HG03045 (cell line): ENCODE data around the gene HMX1.

Source experiments
- ATAC-seq: cut with Tn5 transposase; IDR thresholded peaks from one replicate; pipeline ENCODE4 v1.9.1; 2021; ENCODE audit warnings: mild to moderate bottlenecking, moderate library complexity; ENCODE audit not compliant: unreplicated experiment

Gene HMX1

DNA sequence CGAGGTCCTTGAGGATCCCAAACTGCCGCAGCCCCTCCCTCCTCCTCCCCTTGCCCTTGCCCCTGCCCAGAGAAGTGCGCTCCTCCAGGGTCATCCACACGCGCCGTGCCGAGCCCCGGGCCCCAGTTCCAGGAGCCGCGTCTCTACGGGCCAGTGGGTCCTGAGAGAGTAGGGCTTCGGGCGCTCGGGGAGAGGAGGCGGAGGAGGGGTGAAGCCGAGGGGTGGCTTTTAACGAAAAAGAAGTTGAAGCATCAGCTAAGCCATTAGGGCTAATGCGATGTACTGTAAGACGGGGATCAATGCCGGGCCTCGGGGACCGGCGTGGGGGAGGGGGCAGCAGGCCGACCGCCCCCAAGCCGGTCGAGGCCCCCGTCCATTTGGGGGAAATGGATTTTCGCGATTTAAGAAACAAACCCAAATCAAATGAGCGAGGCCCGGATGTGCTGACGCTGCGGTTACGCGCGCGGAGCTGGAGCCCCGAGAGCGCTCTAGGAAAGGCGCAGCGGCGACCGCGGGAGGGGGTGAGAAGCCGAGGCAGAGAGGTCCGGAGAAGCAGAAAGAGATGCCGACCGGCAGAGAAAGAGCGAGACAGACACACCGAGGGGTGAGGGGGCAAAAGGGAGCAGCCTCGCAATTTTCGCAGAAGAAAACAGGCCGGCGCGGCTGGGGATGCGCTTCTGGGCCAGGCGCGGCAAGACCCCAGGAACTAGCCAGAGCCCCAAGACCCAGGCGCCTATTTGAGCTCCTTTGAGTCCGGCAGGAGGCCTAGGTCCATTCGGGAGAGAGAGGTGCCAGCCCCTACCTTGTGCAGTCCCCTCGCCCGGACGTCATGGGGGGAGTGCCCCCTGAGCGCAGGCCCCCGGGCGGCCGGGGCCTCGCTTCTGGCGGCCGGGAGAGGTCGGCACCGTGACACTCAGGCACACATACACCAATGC is 13.6 kb downstream of the HMX1 start:
- ATAC-seq, result no peak

DNA sequence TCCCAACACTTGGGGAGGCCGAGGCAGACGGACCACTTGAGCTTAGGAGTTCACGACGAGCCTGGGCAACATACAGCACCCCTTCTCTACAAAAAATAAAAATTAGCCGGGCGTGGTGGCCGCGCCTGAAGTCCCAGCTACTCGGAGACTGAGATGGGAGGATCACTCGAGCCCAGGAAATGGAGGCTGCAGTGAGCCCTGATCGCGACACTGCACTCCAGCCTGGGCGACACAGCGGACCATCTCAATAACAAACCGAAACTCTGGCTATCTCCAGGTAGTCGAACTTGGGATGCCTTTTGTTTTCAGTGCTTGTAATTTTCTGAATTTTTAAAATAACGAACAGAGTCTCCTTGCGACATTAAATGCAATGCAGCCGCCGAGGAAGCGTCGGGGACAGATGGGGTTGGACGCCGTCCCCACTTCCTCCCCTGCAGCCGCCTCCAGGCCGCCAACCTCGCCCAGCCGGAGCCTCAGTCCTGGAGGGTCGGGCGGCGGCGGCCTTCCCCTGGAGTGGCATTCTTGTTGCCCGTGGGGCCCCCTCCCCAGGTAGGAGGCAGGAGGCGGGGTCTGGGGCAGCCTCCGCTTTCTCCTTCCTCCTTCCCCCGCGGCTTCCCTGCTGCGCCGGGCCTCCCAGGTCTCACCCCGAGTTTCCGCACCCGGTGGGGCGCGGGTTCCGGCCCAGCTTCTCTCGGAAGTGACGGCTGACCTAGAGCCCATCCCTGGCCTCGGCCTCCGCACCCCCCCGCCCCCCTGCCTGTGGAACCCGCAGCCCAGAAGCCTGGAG is 14.6 kb downstream of the HMX1 start:
- ATAC-seq, result no peak

DNA sequence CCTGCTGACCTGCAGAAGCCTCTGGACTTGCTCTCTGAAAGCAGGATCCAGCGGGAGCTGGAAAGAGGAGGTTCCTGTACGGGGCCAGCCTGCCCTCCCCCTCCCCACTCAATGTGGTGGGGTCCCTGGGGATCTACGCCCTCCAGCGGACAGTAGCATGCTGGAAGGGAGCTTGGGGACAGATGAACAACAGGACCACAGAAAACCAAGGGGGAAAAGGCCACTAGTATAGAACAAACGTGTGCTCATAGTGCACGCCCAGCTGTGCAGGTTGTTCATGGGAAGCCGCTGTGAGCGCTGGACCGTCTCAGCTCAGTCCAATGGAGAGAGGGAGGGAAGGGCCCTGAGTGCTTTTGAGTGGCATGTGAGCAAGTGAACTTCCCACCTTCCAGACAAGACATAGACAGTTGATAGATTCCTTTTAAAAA is 15.8 kb downstream of the HMX1 start:
- ATAC-seq, result no peak

DNA sequence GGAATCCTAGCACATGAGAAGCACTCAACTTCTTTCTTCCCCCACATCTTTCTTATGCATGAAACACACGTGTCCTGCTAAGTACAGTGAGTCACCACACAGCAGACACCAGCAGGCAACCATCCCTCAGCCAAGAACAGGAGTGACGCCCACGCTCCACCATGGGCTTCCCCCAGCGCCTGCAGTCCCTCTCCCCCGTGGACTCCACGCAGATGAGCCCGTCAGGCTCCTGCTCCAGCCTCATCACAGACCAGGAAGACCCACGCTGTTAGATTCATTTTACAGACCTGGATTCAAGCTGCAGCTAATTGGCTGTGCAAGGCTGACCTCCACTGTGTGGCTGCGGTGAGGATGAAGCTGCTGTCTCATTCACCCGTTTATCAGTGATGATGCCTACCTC is 16.7 kb downstream of the HMX1 start:
- no peak for ATAC-seq

DNA sequence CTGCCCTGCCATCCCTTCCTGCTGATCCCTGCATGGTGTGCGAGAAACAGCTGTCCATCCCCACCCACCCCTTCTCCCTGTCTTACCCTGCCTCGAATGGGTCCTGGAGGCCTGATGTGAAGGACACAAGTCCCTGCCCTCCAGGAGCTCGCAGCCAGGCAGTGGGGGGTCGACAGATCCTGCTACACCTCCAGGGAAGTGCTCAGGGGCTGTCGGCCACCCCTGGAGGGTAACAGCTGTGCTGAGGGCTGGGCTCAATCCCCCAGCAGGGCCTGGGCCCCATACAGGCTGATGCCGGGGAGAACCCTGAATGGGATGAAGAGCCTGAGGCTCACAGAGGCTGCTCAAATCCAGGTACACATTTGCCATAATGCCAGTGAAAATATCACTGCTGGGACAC is 17.6 kb downstream of the HMX1 start:
- ATAC-seq, result no peak

DNA sequence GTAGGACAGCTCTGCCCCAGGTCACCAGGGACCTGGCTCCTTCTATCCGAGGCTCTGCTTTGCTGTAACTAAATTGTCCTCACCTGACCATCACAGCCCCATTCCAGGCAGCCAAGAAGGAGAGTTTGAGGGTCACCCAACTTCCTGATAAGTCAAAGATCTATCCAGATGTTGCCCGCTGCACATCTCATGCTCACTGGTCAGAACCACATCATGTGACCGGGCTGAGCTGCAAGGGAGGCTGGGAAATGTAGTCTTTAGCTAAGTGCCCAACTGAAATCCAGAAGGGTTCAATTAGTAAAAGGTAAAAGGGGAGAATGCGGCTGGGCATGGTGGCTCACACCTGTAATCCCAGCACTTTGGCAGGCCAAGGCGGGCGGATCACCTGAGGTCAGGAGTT is 18.4 kb downstream of the HMX1 start:
- no peak for ATAC-seq

DNA sequence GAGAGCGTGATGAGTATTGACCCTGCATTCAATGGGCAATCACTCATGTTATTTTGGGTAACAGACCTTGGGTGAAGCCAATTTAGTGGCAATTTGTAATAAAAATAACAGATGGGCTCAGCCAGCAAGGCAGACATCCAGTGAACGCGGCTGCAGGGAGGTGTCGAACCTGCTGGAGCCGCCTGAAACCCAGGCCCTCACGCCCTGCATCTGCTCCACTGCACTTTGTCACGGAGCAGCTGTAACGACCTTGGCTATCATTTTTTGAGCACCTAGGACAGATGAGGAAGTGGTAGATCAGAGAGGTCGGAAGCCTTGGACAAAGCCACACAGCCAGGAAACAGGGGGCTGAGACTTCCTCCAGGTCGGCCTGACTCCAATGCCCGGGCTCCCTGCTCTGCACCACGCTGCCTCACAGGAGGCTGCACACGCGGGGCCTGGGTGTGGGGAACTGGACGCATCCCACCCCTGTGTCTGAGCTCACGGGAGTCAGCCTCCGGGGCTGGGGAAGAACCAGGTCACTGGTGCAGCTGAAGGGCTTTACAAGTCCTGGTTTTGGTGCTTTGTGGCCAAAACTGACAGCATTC is 19.4 kb downstream of the HMX1 start:
- ATAC-seq, result no peak

DNA sequence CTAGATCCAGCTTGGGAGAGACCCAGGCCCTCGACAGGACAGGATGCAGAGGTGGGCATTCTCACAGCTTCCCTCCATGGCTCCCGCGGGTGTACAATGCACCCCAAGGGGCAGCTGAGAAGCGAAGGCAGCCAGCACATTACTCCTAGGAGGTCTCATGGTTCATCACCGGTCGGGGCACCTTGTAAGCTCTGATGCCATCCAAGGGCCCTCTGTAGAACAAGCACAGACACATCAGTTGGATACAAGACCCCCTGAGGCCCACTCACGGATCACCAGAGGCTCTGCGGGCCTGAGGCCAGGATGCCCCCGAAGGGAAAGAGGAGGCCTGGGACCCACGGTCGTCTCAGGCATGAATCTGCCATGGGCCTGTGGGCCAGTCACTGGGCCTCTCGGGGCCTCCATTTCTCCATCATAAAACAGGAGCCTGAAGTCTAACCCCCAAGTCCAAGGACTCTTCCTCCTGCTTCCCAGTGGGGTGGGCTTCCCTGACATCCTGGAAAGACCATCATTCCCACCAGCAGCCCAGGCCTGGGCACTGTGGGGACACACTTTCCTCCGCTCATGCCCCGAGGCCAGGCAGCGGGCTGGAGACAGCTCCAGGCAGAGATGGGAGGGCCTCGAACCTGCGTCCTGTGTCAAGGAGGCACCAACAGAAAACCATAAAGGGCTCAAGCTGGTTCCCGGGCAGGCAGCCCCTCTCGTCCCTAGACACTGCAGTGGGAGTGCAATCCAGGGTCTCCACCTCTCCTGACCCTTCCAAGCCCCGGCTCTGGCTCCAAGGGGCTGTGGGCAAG is 20.1 kb downstream of the HMX1 start:
- no peak for ATAC-seq

DNA sequence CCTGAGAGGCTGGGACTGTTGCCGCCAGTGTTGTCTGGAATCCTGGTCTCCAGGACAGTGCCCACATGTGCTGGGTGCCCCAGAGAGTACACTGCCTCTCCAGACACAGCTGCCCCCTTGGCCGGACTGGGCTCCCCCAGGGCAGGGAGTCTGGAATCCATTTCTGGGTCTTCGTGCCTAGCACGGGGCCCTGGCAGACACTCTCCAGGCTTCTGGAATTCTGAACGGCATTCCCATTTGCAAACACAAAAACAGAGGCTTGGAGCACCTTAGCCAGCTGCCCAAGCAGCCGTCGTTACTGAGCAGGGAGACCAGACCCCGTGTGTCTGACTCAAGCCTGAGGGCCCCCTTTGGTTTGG is 20.8 kb downstream of the HMX1 start:
- no peak for ATAC-seq

DNA sequence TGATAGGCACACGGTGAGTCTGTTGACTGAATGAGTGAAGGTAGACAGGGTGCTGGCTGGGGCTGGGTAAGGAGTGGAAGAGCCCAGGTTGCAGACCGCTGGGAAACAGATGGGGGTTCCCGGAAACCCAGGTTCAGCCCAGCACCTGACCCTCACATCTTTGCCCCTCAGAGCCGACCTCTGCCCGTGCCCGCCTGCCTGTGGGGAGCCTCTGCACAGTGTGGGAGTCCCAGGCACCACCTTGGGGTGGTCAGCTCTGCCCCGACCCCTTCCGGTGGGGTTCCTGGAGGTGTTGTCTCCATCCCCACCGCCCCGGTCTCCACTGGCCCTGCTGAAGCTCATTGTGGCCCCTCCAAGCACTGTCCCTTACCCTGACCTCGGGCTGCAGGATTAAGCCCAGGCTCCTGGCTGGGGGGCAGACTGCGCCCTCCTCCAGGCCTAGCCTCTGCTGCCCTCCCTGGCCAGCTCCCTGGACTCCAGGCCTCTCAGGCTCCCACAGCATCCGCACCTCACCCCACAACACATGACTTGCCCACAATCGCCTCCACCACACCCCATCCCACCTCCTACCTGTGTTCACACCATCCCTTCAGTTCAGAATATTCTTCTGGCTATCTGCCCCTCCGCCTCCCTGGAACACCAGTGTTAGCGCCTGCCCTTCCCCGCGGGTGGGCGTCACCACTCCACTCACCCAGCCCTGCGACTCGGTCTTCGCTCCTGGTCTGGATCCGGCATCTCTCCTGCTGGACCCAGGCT is 21.4 kb downstream of the HMX1 start:
- ATAC-seq, result no peak

DNA sequence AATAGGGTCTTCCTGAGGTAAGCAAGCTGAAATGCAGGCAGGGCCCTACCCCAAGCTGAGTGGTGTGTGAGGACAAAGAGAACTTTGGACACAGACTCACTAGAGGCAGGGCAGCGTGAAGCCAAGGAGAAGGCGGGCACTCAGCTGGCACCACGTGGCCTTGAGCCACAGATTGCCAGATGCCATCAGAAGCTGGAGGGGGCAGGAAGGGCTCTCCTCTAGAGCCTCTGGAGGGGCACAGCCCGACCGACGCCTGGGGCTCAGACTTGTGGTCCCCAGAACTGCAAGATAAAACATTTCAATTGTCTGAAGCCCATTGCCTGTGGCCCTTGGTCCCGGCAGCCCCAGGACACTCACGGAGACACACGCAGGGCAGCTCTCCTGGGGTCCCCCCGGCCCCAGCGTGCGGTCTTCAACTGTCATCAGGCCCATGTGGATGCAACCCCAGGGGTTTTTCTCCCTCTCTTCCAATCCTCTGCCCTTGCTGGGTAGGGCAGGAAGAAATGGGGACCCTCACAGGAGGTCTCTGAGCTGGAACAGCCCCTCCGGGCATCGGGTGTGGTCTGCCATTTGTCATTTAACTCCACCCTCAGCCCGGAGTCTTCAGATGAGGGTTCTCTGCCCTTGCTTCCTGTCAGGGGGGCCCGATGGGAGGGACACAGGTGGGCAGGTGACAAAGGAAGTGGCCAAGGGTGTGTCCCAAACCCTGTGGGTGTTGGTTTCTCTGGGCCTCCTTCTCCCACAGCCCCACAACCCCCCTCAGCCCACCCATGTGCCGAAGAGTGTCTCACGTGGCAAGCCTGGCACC is 22.2 kb downstream of the HMX1 start:
- no peak for ATAC-seq

DNA sequence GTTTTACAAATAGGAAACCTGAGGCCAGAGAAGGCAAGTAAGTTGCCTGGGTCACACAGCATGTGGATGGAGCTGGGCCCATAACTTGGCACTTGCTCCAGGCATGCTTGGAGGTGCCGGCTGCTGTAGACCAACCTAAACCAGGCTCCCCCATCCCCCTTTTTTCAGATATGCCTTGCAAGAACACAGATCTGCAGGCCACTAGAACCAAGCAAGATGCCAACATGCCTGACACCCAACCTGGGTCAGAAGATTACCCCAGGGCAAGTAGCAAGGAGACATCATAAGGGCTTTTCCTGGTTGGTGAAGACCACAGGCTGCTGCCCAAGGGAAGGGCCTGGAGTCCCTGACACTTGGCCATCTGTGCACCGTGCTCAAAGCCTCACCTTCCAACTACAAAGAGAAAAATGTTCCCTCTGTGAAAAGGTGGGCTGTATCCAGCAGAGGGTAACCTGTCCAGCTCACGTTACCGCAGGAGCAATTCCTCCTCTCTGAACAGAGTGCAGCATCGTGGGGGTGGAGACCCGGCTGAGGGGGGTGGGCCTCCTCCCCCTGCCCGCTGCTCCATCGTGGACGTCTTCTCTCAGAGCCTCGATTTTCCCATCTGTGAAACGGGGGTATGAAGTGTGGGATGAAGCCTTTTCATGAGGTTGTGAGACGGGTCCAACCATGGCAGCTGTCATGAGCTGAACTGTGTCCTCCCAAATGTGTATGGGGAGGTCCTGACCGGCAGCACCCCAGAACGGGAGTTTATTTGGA is 23.0 kb downstream of the HMX1 start:
- ATAC-seq, result no peak

DNA sequence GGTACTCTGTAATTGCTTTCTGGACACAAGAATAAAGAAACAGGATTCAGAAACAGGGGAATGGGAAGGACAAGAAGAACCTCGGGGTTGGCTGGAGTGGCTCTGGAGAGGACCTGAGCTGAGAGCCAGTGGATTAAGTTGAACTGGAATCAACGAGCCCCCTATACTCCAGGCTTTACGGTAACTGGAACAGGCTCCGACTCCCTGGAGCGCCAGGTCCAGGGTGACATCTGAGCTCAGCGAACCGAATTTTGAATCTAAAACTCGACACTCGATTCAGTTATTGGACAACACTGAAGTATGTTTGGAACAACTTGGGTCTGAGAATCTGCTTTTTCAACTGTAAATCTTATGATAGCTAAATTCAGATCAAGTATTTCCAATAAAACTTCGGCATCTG is 23.9 kb downstream of the HMX1 start:
- ATAC-seq, result no peak

DNA sequence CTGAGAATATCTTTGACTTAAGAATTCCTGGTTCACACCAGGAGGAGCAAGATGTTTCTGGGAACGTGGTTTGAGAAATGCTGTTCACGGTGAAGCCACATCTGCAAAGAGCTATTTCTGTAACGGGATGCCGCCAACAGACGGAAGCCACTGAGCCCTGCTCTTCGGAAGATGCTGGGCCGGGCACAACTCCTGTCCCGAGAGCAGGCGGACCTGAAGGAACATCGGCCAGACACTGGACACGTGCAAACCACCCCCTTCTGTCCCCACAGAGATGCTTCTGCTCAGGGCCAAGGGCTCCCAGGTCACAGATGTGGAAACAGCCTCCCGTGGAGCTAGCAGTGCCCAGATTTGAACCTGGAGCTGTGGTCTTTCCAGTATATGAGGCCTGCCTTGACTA is 24.3 kb downstream of the HMX1 start:
- no peak for ATAC-seq

DNA sequence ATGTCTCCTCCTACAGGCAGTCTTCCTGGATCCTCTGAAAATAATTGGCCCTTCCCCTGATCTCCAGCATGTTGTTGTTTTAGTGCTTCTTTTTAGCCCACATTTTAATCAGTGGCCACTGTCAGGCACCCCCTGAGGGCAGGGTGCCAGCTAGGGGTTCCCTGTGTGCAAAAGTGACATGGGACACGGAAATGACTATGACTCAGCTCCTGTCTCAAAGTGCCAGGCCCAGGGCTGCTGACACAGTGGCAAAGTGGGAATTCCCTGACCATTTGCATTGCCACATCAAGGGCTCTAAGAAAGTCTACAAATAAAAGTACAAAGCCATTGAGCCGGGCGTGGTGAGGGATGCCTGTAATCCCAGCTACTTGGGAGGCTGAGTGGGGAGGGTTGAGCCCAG is 24.8 kb downstream of the HMX1 start:
- no peak for ATAC-seq

DNA sequence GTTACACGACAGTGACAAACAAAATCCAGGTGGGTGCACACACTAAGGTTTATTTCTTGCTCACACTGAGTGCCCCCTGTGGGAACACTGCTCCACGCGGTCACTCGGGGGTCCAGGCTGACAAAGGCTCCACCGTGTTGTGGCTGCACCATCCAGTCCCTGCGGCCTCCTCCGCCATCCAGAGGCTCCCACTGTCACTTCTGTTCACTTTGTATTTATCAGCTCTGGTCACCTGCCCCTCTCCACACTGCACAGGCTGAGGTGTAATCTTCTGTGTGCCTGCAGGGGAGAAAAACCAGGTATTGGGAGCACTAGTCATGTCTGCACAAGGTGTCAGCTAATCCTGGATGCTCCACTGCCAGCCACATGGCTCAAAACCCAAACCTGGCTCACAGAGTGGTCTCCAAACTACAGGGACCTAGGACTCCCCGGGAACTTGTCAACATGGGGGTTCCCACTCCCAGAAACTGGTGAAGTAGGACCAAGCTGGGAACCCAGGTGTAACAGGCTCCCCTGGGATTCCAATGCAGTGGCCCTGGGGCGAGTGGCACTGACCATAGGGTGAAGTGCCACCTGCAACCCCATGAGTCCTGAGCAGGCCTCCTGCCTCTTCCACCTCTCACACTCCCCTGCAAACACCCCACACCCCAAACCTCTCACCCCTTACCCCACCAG is 25.5 kb downstream of the HMX1 start:
- no peak for ATAC-seq

DNA sequence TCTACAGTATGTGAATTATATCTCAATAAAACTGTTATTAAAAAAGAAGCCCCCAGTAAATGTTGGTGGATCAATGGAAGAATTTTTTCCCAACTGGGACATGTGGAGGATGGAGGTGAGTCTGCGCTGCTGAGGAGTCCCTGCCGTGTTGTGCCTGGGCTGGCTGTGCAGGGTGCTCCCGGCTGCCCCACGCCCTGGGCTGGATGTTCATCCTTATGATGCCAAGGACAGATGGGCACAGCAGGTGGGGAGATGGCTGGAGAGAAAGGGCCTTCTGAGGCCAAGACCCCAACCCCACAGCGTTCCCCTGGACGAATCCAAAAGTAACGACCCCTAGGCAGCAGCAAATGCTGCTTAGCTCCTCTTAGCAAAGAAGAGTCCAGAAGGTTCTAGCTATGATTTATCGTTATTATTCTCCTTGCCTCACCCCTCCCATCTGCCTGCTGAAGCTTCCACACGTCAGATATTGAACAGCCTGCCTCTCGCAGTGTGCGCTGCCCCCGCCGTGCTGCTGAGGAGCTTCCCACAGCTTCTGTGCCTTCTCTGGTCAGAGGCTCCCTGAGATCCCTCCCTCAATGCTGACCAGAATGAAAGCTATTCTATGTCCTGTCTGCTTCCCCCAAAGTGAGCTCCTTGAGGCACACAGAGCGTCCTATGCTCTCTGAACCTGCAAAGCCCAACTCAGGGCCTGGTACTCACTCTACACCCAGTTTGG is 26.5 kb downstream of the HMX1 start:
- ATAC-seq, result no peak

DNA sequence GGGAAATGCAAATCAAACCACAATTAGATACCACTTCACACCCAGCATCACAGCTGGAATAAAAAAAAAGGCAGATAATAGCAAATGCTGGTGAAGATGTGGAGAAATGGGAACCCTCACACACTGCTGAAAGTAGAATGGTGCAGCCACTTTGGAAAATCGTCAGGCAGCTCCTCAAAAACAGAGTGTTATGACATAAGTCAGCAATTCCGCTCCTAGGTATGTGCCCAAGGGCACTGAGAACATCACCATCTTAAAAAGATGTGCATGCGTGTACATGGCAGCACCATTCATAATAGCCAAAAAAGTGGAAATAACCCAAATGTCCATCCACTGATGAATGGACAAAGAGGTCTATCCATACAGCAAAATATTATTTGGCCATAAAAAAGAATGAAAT is 28.0 kb downstream of the HMX1 start:
- no peak for ATAC-seq
